NCI-H1105 (cell line): ENCODE measurements around the gene SLC30A2.

Source experiments
- DNase-seq: peaks from one replicate; lab custom pipeline; 2025; lab: John Stamatoyannopoulos, UW

SLC30A2 gene

DNA sequence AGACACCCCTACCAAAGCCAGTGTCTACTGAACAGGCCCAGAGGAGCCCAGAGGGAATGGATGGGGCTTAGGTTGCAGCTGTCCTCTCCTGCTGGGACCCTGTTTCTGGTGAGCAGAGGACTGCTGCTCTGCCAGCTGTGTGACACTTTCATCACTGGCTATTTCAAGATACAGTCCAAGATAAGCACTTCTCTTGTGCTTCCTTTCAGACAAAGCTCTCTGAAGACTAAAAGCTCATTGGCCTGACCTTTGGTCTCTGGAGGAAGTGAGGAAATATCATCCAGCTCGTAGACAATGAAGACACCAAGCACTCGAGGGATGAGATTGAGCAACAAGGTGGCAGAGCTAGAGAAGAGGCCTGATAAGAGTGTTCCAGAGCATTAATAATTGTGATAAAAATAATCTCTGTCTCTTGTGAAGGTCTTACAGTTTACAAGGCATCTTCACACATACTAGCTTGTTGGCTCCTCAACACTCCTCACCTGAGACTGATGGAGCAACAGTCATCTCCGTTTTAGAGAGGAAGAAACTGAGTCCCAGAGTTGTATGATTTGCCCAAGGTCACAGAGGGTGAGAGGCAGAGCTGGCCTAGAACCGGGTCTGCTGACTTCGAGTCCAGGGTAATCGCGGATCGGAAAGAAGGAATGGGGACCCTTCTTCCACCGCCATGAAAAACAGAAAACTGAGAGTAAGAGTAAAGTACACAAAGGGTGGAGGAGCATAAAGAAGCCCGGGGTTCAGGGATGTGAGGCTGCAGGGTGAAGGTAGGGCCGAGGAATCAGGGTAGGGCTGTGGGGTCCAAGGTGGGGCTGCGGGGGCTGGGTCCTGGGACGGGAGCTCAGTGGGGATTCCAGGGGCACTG lies 48.7 kb downstream of the SLC30A2 start:
- DNase-seq, result no peak

- DNase-seq, result no peak
These were observed 51.3 kb downstream of the SLC30A2 start for GRCh38 chr1:25994402-25995150.

GRCh38 chr1:25993197-25993951 lies 52.5 kb downstream of the SLC30A2 start:
- no peak for DNase-seq

DNA sequence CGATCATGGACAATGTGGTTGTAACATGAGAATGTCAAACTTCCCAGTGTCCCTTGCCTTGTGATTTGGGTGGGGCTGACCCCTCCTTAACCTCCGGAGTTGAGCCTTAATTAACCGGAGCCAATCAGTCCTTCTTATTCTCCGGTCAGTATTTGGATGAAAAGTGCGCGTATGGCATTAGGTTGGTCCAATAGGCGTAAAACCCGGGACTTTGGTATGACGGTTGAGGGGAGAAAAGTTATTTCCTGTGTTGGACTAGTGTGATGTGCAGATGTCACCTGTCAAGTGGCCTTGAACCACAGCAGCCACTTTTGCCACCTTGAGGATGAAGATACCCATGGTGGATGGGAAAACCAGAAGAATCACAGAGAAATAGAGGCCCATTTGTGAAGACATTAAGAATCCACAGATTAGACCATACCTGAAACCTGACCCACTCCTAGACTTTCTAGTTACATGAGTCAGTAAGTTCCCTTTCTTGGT lies 53.2 kb downstream of the SLC30A2 start:
- no peak for DNase-seq

GRCh38 chr1:25991937-25992688 lies 53.8 kb downstream of the SLC30A2 start:
- no peak for DNase-seq

GRCh38 chr1:25990702-25991395 lies 55.1 kb downstream of the SLC30A2 start:
- DNase-seq, result no peak

DNA sequence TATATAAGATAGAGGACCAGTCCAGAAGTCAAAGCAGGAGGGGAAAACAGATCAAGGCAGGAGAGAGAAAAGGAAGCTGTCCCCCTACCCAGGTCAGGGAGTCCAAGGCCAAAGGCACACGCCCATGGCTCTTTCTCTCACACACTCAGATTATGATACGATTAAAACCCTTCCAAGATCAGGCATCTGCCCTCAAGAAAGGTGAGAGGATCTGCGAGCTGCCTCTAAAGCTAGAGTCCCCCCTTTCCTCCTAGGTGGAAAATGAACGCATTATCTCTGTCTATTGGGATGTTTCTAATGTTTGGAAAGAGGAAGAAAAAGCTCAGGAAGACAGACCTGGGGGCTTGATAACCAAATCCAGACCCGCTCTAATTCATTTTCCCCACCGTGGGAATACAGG lies 55.7 kb downstream of the SLC30A2 start:
- no peak for DNase-seq

DNA sequence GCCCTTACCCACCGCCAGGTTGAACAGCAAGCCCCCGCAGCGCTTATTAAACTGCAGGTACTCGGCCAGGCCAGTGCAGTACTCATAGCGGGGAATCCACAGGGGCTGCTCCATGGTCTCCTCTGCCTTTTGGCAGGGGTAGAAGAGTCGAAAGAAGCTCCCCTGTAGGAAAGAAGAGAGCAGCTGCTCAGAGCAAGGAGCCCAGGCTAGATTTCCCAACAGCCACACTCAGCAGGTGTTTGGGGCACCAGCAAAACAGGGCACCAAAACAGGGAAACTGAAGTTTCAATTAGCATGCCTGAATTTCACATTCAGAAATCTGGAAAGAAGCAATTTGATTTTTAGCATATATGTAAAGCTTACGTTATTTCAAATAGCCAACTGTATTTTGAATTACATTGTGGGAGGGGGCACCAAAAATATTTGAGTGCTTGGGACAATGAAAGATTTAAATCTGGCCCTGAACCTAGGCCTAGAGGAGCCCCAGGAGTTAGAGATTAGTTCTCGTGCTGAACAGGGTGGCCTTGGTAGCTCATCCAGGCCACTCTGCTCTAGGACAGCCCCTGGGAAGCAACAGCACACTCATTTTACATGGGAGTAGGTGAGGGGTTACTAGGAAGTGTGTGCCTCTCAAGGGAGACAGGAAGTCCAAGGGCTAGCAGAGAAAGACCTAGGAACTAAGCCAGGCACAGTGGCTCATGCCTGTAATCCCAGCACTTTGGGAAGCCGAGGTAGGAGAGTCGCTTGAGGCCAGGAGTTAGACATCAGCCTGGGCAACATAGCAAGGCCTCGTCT lies 56.3 kb downstream of the SLC30A2 start:
- DNase-seq, result no peak

- DNase-seq, result no peak
These were observed 58.0 kb downstream of the SLC30A2 start for GRCh38 chr1:25987951-25988350.
